ENCODE measurements around the gene RER1.
"Not testable (repeated sequence)": the region's sequence is repeated elsewhere in the genome, so short reads cannot be mapped to it uniquely, and the experiment has no call there.

Gene RER1

GRCh38 chr1:2431518-2431917 lies 39.9 kb downstream of the RER1 start:
- no peak for DNase-seq

GRCh38 chr1:2432441-2432844 lies 40.8 kb downstream of the RER1 start:
- DNase-seq, result no peak

GRCh38 chr1:2433196-2433595 lies 41.6 kb downstream of the RER1 start:
- no peak for DNase-seq

GRCh38 chr1:2433936-2434655 lies 42.5 kb downstream of the RER1 start:
- no peak for DNase-seq

- no peak for DNase-seq
Measured at GRCh38 chr1:2435091-2435490, 43.5 kb downstream of the RER1 start.

- DNase-seq, result no peak
Measured at GRCh38 chr1:2435746-2436355, 44.2 kb downstream of the RER1 start.

GRCh38 chr1:2436876-2437275 lies 45.2 kb downstream of the RER1 start:
- no peak for DNase-seq

- no peak for DNase-seq
Measured at GRCh38 chr1:2437617-2438016, 46.0 kb downstream of the RER1 start.

- no peak for DNase-seq
Measured at GRCh38 chr1:2438038-2438437, 46.4 kb downstream of the RER1 start.

- no peak for DNase-seq
Measured at GRCh38 chr1:2438641-2439040, 47.0 kb downstream of the RER1 start.

GRCh38 chr1:2439369-2439768 lies 47.7 kb downstream of the RER1 start:
- no peak for DNase-seq

GRCh38 chr1:2440346-2440745 lies 48.7 kb downstream of the RER1 start:
- not testable (repeated sequence) for DNase-seq

- DNase-seq, result no peak
Measured at GRCh38 chr1:2441746-2442145, 50.1 kb downstream of the RER1 start.

- DNase-seq, result no peak
Measured at GRCh38 chr1:2442661-2443060, 51.0 kb downstream of the RER1 start.

- no peak for DNase-seq
Measured at GRCh38 chr1:2443277-2444137, 51.9 kb downstream of the RER1 start.

GRCh38 chr1:2444138-2444591 lies 52.5 kb downstream of the RER1 start:
- no peak for DNase-seq

GRCh38 chr1:2445162-2445822 lies 53.7 kb downstream of the RER1 start:
- DNase-seq, result no peak

- DNase-seq, result no peak
Measured at GRCh38 chr1:2445823-2446215, 54.2 kb downstream of the RER1 start.

- no peak for DNase-seq
Measured at GRCh38 chr1:2446394-2446793, 54.8 kb downstream of the RER1 start.

- no peak for DNase-seq
Measured at GRCh38 chr1:2446861-2447260, 55.2 kb downstream of the RER1 start.

GRCh38 chr1:2447276-2448097 lies 55.8 kb downstream of the RER1 start:
- DNase-seq, result no peak

GRCh38 chr1:2448098-2448445 lies 56.4 kb downstream of the RER1 start:
- DNase-seq, result no peak

All from CD4-positive, alpha-beta T cell treated with Interferon gamma for 1 hour (primary cell).